Measurements from ENCODE around the gene VOPP1. TPM values are rescaled to one million over a fixed set of nuclear protein-coding genes. Genes with fewer than 3 reads are reported as not detected.

VOPP1 gene
- total and polyA plus RNA-seq, 2 of the 13 experiments (the other 11 are each of a cell fraction or from before 2014, with no cell fraction given), result 21.8 to 55.3 TPM

- WGBS (ENCODE audit: low lambda C conversion rate), result 99% methylated on average over 10 of the region's 10 CpGs
- Histone ChIP-seq H3K79me2 (ENCODE audit: insufficient read depth, low read length) (no peaks in the 10 kb centered on the region), H2AFZ (ENCODE audit: low read length) (no peak overlapping the region), H3K4me2 (ENCODE audit: low read depth, low read length) (no peak overlapping the region), H3K27ac (ENCODE audit: extremely low read length, insufficient read depth, low read length) (no peak overlapping the region), H3K9me3 (ENCODE audit: low read length) (no peaks in the 10 kb centered on the region), H3K4me3 (replicated peaks in 1 of 3; ENCODE audit: insufficient read depth in 1 of 3, low read depth in 2 of 3, low read length in 3 of 3) (no peak overlapping the region), H3K27me3 (ENCODE audit: control insufficient read depth in 1 of 2, insufficient read depth in 2 of 2, low read length in 2 of 2) (no peaks in the 10 kb centered on the region), H3K36me3 (replicated peaks in 1 of 2; ENCODE audit: control insufficient read depth in 1 of 2, insufficient read depth in 2 of 2, low read length in 2 of 2) (peaks cover 5 to 18% of the 10 kb centered on the region in 2 experiments; a peak in 3 of 5 replicates), H3K9ac (ENCODE audit: insufficient read depth, low read depth, low read length) (no peak overlapping the region), H3K4me1 (ENCODE audit: insufficient read depth, low read length) (no peaks in the 10 kb centered on the region), H4K20me1 (ENCODE audit: insufficient read depth, low read length) (no peaks in the 10 kb centered on the region)
- POLR2A ChIA-PET, result no interaction called here
- BruUV-seq (replicated peaks), result no TSS peak
- in situ Hi-C loops (cut with HindIII; ENCODE audit: extremely low pct_ligation_motif_present, low pct_unique_long_range_greater_than_20kb) (no loop called here), intact Hi-C loops (cut with micrococcal nuclease; ENCODE audit: unreplicated experiment) (no loop called here)
- FAIRE-seq, result no peak
- no peak for DNase-seq (ENCODE audit: low spot score)
- ATAC-seq, result no peak
- CTCF ChIA-PET (ENCODE audit: low intra/inter-chr PET ratio, low total read pairs), result no interaction called here
- TF ChIP-seq DNMT1 (CRISPR knock-in tag; IDR thresholded peaks at IDR 0.05) (no peak), MAF1 (CRISPR knock-in tag; IDR thresholded peaks at IDR 0.05; ENCODE audit: borderline replicate concordance) (no peak), ZNF740 (CRISPR knock-in tag; IDR thresholded peaks at IDR 0.05) (no peak), MTERF4 (CRISPR knock-in tag; IDR thresholded peaks at IDR 0.05) (no peak), ZNF549 (CRISPR knock-in tag; IDR thresholded peaks at IDR 0.05) (no peak), ELF3 (CRISPR knock-in tag; IDR thresholded peaks at IDR 0.05) (no peak), NR2F6 (IDR thresholded peaks at IDR 0.05) (no peak), NR2F6 (CRISPR knock-in tag; IDR thresholded peaks at IDR 0.05) (no peak), HOXA7 (CRISPR knock-in tag; IDR thresholded peaks at IDR 0.05) (no peak), AGO2 (optimal IDR thresholded peaks at IDR 0.05; ENCODE audit: low read depth, low read length) (no peak), ZNF772 (CRISPR knock-in tag; IDR thresholded peaks at IDR 0.05) (no peak), BRD4 (CRISPR knock-in tag; IDR thresholded peaks at IDR 0.05) (no peak)
- TF ChIP-seq, protein P1, sequence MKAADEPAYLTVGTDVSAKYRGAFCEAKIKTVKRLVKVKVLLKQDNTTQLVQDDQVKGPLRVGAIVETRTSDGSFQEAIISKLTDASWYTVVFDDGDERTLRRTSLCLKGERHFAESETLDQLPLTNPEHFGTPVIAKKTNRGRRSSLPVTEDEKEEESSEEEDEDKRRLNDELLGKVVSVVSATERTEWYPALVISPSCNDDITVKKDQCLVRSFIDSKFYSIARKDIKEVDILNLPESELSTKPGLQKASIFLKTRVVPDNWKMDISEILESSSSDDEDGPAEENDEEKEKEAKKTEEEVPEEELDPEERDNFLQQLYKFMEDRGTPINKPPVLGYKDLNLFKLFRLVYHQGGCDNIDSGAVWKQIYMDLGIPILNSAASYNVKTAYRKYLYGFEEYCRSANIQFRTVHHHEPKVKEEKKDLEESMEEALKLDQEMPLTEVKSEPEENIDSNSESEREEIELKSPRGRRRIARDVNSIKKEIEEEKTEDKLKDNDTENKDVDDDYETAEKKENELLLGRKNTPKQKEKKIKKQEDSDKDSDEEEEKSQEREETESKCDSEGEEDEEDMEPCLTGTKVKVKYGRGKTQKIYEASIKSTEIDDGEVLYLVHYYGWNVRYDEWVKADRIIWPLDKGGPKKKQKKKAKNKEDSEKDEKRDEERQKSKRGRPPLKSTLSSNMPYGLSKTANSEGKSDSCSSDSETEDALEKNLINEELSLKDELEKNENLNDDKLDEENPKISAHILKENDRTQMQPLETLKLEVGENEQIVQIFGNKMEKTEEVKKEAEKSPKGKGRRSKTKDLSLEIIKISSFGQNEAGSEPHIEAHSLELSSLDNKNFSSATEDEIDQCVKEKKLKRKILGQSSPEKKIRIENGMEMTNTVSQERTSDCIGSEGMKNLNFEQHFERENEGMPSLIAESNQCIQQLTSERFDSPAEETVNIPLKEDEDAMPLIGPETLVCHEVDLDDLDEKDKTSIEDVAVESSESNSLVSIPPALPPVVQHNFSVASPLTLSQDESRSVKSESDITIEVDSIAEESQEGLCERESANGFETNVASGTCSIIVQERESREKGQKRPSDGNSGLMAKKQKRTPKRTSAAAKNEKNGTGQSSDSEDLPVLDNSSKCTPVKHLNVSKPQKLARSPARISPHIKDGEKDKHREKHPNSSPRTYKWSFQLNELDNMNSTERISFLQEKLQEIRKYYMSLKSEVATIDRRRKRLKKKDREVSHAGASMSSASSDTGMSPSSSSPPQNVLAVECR (CRISPR knock-in tag; IDR thresholded peaks at IDR 0.05; ENCODE audit: borderline replicate concordance), result no peak
- TF ChIP-seq, protein P2, sequence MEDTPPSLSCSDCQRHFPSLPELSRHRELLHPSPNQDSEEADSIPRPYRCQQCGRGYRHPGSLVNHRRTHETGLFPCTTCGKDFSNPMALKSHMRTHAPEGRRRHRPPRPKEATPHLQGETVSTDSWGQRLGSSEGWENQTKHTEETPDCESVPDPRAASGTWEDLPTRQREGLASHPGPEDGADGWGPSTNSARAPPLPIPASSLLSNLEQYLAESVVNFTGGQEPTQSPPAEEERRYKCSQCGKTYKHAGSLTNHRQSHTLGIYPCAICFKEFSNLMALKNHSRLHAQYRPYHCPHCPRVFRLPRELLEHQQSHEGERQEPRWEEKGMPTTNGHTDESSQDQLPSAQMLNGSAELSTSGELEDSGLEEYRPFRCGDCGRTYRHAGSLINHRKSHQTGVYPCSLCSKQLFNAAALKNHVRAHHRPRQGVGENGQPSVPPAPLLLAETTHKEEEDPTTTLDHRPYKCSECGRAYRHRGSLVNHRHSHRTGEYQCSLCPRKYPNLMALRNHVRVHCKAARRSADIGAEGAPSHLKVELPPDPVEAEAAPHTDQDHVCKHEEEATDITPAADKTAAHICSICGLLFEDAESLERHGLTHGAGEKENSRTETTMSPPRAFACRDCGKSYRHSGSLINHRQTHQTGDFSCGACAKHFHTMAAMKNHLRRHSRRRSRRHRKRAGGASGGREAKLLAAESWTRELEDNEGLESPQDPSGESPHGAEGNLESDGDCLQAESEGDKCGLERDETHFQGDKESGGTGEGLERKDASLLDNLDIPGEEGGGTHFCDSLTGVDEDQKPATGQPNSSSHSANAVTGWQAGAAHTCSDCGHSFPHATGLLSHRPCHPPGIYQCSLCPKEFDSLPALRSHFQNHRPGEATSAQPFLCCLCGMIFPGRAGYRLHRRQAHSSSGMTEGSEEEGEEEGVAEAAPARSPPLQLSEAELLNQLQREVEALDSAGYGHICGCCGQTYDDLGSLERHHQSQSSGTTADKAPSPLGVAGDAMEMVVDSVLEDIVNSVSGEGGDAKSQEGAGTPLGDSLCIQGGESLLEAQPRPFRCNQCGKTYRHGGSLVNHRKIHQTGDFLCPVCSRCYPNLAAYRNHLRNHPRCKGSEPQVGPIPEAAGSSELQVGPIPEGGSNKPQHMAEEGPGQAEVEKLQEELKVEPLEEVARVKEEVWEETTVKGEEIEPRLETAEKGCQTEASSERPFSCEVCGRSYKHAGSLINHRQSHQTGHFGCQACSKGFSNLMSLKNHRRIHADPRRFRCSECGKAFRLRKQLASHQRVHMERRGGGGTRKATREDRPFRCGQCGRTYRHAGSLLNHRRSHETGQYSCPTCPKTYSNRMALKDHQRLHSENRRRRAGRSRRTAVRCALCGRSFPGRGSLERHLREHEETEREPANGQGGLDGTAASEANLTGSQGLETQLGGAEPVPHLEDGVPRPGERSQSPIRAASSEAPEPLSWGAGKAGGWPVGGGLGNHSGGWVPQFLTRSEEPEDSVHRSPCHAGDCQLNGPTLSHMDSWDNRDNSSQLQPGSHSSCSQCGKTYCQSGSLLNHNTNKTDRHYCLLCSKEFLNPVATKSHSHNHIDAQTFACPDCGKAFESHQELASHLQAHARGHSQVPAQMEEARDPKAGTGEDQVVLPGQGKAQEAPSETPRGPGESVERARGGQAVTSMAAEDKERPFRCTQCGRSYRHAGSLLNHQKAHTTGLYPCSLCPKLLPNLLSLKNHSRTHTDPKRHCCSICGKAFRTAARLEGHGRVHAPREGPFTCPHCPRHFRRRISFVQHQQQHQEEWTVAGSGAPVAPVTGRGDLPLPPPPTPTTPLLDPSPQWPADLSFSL (CRISPR knock-in tag; IDR thresholded peaks at IDR 0.05), result no peak
These were observed 98.4 kb downstream of the VOPP1 start for GRCh38 chr7:55473932-55474331.

All from HepG2 (cell line).